HEK293T (cell line): ENCODE data around the gene TPCN2.

Experiments
- CTCF ChIA-PET: fragments of 350-600 bp; formaldehyde crosslinking; extraction: SDS; loops from one replicate; lab custom pipeline; 2021; ENCODE audit warnings: antibody characterized with exemption, inconsistent platforms; lab: Yijun Ruan, JAX
- POLR2A ChIA-PET: fragments of 350-600 bp; formaldehyde crosslinking; extraction: SDS; loops from one replicate; lab custom pipeline; 2020; ENCODE audit warnings: antibody characterized with exemption, inconsistent platforms; lab: Yijun Ruan, JAX
- DNase-seq: peaks from one replicate; pipeline ENCODE4 v3.0.0; 2012; ENCODE audit warnings: mixed read lengths; ENCODE audit errors: extremely low spot score
- ARNT ChIP-seq: fragments of 450-650 bp; IDR thresholded peaks from 2 replicates; pipeline ENCODE4 v1.6.1; 2017; ENCODE audit warnings: mild to moderate bottlenecking
- BHLHE40 ChIP-seq: fragments of 450-650 bp; IDR thresholded peaks from 2 replicates; pipeline ENCODE4 v1.6.1; 2016; ENCODE audit warnings: mild to moderate bottlenecking, moderate library complexity, borderline replicate concordance
- CTBP1 ChIP-seq: fragments of 450-650 bp; IDR thresholded peaks from 2 replicates; pipeline ENCODE4 v1.6.1; 2016; ENCODE audit warnings: borderline replicate concordance
- ELF4 ChIP-seq: fragments of 450-650 bp; IDR thresholded peaks from 2 replicates; pipeline ENCODE4 v1.6.1; 2017; ENCODE audit warnings: antibody characterized with exemption
- FOXA1 ChIP-seq: fragments of 450-650 bp; IDR thresholded peaks from 2 replicates; pipeline ENCODE4 v1.6.1; 2016; ENCODE audit warnings: mild to moderate bottlenecking
- FOXK2 ChIP-seq: fragments of 450-650 bp; IDR thresholded peaks from 2 replicates; pipeline ENCODE4 v1.6.1; 2016; ENCODE audit warnings: mild to moderate bottlenecking
- FOXM1 ChIP-seq: fragments of 450-650 bp; IDR thresholded peaks from 2 replicates; pipeline ENCODE4 v1.6.1; 2017; ENCODE audit warnings: mild to moderate bottlenecking, borderline replicate concordance
- HDGF ChIP-seq: fragments of 450-650 bp; IDR thresholded peaks from 2 replicates; pipeline ENCODE4 v1.6.1; 2017; ENCODE audit warnings: antibody characterized with exemption, borderline replicate concordance
- L3MBTL2 ChIP-seq: fragments of 450-650 bp; conservative IDR thresholded peaks from 2 replicates; pipeline ENCODE4 v1.6.1; 2016; ENCODE audit warnings: mild to moderate bottlenecking
- LEF1 ChIP-seq: fragments of 450-650 bp; IDR thresholded peaks from 2 replicates; pipeline ENCODE4 v1.6.1; 2017; ENCODE audit warnings: mild to moderate bottlenecking, borderline replicate concordance
- NFRKB ChIP-seq: fragments of 450-650 bp; IDR thresholded peaks from 2 replicates; pipeline ENCODE4 v1.6.1; 2016; ENCODE audit warnings: mild to moderate bottlenecking, moderate library complexity
- PKNOX1 ChIP-seq: fragments of 450-650 bp; IDR thresholded peaks from 2 replicates; pipeline ENCODE4 v1.6.1; 2016
- SP1 ChIP-seq: fragments of 450-650 bp; IDR thresholded peaks from 2 replicates; pipeline ENCODE4 v1.6.1; 2017
- SUZ12 ChIP-seq: fragments of 450-650 bp; IDR thresholded peaks from 2 replicates; pipeline ENCODE4 v1.6.1; 2016; ENCODE audit warnings: mild to moderate bottlenecking
- TARDBP ChIP-seq: fragments of 450-650 bp; IDR thresholded peaks from 2 replicates; pipeline ENCODE4 v1.6.1; 2016
- ZNF384 ChIP-seq: fragments of 450-650 bp; IDR thresholded peaks from 2 replicates; pipeline ENCODE4 v1.6.1; 2016

TPCN2 gene

GRCh38 chr11:69154938-69155301 is 106.2 kb downstream of the TPCN2 start:
- TF ChIP-seq BHLHE40 = no peak
- TF ChIP-seq CTBP1 = no peak
- no peak for TF ChIP-seq FOXM1
- no peak for TF ChIP-seq LEF1
- TF ChIP-seq ZNF384 = no peak
- no peak for TF ChIP-seq NFRKB
- no peak for TF ChIP-seq FOXA1
- no peak for TF ChIP-seq ELF4
- TF ChIP-seq SUZ12 = no peak
- no peak for TF ChIP-seq L3MBTL2
- TF ChIP-seq PKNOX1 = no peak
- TF ChIP-seq ARNT = no peak
- TF ChIP-seq FOXK2 = no peak
- no peak for TF ChIP-seq HDGF
- POLR2A ChIA-PET = no interaction called here
- CTCF ChIA-PET = no interaction called here
- no peak for DNase-seq

GRCh38 chr11:69155302-69156234 is 106.8 kb downstream of the TPCN2 start, which contains the start of gene SMIM38:
Gene SMIM38, plus strand, starts transcription at chr11:69155935. Its CDS starts 1,912 bp downstream, at chr11:69157847.
- POLR2A ChIA-PET = no interaction called here
- no peak for TF ChIP-seq TARDBP
- TF ChIP-seq L3MBTL2 = no peak
- no peak for TF ChIP-seq BHLHE40
- no peak for TF ChIP-seq LEF1
- TF ChIP-seq PKNOX1 = no peak
- TF ChIP-seq ZNF384 = no peak
- TF ChIP-seq ELF4 = no peak
- no peak for TF ChIP-seq NFRKB
- no peak for TF ChIP-seq FOXM1
- no peak for TF ChIP-seq SUZ12
- TF ChIP-seq HDGF = no peak
- no peak for TF ChIP-seq SP1
- TF ChIP-seq FOXA1 = no peak
- TF ChIP-seq FOXK2 = no peak
- no peak for TF ChIP-seq ARNT
- no peak for TF ChIP-seq CTBP1
- CTCF ChIA-PET = no interaction called here
- DNase-seq = no peak

- ChIA-PET CTCF (no interaction called here), POLR2A (no interaction called here)
- no peak for DNase-seq
- TF ChIP-seq PKNOX1 (no peak), LEF1 (no peak), ZNF384 (no peak)
These were observed 107.5 kb downstream of the TPCN2 start for GRCh38 chr11:69156235-69156639.

GRCh38 chr11:69156673-69157155 is 108.0 kb downstream of the TPCN2 start:
- DNase-seq = no peak
- ChIA-PET POLR2A (no interaction called here), CTCF (no interaction called here)
- TF ChIP-seq ELF4 (no peak), PKNOX1 (no peak), FOXK2 (no peak), SUZ12 (no peak), CTBP1 (no peak), LEF1 (no peak), HDGF (no peak), ARNT (no peak), FOXA1 (no peak), L3MBTL2 (no peak), TARDBP (no peak), ZNF384 (no peak)

GRCh38 chr11:69157156-69157821 is 108.6 kb downstream of the TPCN2 start:
- ChIA-PET CTCF (no interaction called here), POLR2A (no interaction called here)
- no peak for DNase-seq
- no peak for TF ChIP-seq FOXM1
- no peak for TF ChIP-seq FOXA1
- no peak for TF ChIP-seq L3MBTL2
- no peak for TF ChIP-seq TARDBP
- no peak for TF ChIP-seq SP1
